RCC 7860 (cell line): Measurements from ENCODE around the gene TMEM181.
A peak's percentile ranks its signal among the peaks of the same experiment; 100 is the strongest.
"Not testable (repeated sequence)": the region's sequence is repeated elsewhere in the genome, so short reads cannot be mapped to it uniquely, and the experiment has no call there.

Experiments
- DNase-seq: peaks from one replicate; pipeline ENCODE4 v3.0.0-alpha.2; 2015; ENCODE audit warnings: low spot score
- FAIRE-seq: peaks from 2 replicates; lab custom pipeline; 2012; peaks lifted over from hg19 to GRCh38; lab: Jason Lieb, UNC

The TMEM181 gene

DNA sequence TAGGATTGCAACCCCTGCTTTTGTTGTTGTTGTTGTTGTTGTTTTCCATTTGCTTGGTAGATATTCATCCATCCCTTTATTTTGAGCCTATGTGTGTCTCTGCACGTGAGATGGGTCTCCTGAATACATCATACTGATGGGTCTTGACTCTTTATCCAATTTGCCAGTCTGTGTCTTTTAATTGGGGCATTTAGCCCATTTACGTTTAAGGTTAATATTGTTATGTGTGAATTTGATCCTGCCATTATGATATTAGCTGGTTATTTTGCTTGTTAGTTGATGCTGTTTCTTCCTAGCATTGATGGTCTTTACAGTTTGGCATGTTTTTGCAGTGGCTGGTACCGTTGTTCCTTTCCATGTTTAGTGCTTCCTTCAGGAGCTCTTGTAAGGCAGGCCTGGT is 58.4 kb downstream of the TMEM181 start:
- not testable (repeated sequence) for DNase-seq, FAIRE-seq

DNA sequence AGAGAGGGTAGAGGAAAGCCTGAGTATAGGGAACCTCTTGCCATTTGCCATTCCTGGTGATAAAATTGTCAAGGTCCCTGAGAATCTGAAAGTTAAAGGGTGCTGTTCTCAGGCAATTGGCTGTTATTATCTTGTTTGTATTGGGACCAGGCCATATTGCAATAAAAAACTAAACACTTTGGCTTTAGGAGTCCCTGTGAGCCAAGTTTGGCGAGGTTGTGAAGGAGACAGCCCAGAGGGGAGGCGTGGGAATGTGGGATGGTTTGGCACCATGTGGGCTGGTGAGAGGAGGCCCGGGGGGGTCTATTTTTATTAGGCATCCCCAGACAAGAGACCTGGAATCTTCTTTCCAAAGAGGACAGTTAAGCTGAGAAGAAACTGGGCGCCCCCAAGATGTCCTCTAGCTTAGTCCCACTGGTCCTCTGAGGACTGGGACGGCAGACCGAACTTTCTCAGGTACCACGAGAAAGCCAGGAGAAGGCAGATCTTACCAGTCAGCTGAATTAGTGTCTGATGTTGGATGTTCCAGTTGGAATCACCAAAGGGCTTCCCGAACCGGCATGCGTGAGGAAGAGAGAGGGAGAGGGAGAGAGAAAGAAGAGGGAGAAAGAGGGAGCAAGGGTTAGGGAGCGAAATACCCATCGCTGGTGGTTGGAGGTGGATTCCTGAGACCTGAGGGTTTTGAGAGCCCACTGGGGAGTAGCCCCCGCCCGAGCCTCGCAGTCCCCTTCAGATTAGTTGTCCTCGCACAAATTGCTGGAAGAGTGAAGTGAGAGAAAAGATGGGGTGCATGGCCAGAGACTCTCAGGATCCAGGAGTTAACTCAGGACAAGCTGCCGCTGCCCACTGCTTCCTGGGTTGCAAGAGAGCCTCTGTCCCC is 60.3 kb downstream of the TMEM181 start:
- no peak for FAIRE-seq

DNA sequence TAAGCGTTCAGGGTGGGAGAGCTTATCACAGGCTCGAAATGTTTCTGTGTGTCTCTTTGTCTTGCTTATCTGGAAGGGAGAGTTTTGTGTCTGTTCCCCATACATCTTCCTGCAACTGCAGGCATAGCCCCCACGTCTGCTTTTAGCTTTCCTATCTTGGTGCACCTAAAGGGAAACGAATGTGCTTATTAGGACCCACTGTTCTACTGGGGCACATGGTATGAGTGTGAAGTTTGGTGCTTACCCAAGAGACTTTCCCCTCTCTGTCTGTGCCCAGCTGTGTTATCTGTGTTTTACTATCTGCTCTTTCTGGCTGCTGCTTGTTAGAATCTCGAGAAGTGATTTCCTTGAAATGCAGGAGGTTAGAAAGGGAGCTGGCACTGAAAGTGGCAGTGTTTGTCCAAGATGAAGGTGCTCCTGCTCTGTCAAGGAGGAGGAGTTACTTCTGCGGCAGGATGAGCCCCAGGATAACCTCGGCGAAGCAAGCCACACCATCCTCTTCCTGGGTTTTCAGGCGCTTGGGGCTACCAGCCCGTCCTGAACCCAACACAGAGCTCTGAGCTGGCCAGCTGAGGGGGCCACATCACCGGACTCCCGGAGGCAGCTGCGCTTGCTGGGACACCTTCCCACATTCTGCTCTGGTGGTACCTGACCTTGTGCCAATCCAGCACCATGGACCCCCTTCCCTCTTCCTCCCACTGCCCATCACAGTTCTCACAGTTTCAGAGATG is 61.2 kb downstream of the TMEM181 start:
- FAIRE-seq (no peak), DNase-seq (no peak)

More for the DNA sequence above, 60.3 kb downstream of the TMEM181 start:
- DNase-seq: no peak

DNA sequence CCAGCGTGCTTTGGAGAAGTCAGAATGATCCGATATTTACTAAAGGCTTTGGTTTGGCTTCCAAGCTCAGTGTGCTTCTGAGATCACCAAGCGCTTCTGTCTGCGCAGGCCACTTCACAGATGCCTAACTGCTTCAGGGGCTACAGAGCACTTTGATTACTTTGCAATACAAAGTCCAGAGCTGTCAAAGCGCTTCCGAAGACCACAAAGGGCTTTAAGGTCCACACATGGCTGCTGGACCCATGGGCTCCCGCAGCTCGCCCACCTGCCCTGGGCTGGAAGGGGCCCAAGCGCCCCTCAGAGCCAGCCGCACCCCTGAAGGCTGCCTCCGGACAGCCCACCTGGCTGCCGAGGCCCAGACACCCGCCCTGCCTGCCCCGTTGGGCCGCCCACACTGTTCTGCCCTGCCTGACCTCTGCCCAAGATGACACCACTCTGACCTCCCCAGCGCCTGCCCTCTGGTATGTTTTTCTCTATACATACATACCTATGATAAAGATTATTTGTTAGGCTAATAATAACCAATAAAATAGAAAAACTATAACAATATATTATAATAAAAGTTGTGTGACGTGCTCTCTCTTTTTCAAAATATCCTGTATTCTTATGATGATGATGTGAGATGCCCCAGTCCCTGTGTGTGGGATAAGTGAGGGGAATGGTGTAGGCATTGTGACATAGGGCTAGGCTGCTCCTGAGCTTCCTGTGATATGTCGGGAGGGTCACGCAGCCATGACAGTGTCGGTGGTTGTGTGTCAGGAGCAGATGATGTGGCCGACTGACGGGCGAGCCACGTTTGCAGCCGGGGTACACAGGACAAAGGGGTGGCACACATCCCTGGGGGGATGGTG is 62.0 kb downstream of the TMEM181 start:
- FAIRE-seq: no peak
- no peak for DNase-seq

DNA sequence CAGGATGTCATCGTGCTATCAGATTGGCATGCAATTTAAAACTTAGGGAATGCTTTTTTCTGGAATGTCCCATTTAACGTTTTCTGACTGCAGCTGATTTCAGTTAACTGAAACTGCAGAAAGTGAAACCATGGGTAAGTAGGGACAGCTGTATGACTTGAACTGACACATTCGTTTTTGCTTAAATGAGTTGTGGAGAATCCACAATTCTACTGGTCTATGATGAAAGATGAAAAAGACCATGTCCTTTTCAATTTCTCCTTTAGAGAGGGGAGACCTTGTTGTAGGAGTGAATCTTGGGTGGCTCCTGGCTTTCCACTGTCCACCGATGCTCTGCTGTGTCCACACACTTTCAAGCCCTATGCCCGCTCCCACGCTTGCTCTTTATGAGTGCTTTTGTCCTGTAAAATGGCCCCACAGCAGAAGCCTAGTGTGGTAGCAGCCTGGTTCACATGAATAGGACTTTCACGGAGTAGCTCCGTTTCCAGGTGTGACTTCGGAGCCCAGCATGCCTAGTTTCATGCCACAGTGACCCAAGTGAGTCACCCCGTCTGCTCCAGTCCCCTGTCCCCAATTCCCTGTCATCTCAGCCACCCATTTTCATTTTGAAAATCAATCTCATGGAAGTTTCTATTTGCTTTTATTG is 62.8 kb downstream of the TMEM181 start:
- no peak for DNase-seq
- no peak for FAIRE-seq

DNA sequence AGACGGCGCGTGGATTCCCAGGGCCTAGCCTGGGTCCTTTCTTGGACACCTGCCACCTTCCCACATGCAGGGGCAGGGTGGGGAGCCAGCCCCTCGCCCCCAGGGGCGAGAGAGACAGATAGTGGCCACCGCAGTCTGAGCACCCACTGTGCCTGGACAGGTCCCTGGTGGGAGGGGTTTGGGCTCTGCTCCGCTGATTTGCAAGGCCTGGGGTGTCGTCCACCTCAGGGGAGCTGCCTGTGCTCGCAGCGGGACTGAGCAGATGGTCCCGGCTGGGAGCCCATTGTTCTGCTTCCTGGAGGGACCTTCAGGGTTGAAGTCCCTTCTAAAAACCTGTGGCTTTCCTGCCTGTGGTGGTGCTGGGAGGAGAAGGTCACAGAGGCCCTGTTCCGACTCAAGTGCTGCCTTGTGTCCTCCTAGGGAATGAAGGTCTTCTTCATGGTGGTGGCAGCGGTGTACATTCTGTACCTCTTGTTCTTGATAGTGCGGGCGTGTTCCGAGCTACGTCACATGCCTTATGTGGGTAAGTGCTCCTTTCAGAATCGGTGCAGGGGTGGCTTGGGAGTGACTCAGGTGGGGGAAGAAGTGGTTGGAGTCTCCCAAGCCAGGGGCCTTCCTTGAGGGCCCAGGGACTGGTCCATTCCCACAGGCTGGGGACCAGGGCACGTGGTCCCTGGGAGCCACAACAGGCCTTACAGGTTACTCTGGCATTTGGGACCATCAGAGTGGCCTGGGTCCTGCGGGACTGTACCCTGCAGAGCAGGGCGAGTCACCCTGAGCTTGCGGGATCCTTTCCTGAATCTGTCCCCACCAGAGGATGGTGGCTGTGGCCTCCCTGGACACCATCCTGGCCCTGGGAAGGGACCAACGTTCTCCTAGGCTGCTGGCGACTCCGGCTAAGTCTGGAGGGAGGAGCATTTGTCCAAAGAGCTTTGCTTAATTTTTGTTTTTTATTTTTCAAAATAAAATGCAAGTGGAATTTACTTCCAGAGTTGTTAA is 65.1 kb downstream of the TMEM181 start:
- no peak for FAIRE-seq
- no peak for DNase-seq

DNA sequence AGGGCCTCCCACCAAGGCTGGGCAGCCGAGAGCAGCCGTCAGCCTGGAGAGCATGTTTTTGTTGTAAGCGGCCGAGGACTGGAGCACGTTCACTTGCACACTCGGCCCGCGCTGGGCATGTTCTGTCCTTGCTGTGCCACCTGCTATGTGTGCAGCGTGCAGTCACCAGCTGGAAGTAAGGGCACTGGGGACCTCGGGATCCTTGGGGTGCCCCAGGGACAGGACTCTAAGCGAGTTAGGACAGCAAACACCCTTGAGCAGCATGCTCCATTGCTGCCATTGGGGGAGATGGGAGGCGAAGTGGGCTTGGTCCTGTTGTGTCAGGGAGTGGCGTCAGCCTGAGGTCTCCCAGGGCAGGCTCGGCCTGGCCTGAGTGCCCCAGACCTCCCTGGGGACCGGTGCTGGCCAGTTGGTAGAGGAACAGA is 66.0 kb downstream of the TMEM181 start:
- FAIRE-seq (no peak), DNase-seq (no peak)

DNA sequence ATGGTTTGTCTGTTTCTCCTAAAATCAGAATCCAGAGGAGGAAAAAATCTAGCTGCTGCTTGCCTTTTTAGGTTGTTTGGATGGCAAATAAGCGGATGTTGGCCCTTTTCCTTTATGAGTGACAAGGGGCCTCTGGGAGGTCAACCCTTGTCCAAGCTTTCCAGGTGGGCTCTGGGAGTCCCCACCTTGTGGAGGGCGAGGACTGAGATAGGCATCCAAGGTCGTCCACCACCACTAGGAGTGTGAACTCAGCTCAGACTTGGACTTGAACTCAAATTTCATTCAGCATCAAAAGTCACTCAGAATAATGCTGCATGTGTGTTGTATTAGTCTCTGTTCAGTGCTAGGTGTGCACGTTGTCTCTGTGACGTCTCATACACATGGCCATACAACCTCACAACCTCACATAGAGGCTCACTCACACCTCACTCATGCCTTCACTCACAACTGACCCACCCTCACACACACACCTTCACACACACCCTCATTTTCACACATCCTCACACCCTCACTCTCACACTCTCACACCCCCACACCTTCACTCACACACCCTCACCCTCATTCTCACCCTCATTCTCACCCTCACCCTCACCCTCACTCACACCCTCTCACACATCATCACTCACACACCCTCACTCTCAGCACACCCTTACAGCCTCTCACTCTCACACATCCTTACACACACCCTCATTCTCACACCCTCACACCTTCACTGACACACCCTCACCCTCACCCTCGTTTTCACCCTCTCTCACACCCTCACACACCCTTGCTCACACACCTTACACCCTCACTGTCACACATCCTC is 66.7 kb downstream of the TMEM181 start:
- no peak for FAIRE-seq
- DNase-seq: no peak

DNA sequence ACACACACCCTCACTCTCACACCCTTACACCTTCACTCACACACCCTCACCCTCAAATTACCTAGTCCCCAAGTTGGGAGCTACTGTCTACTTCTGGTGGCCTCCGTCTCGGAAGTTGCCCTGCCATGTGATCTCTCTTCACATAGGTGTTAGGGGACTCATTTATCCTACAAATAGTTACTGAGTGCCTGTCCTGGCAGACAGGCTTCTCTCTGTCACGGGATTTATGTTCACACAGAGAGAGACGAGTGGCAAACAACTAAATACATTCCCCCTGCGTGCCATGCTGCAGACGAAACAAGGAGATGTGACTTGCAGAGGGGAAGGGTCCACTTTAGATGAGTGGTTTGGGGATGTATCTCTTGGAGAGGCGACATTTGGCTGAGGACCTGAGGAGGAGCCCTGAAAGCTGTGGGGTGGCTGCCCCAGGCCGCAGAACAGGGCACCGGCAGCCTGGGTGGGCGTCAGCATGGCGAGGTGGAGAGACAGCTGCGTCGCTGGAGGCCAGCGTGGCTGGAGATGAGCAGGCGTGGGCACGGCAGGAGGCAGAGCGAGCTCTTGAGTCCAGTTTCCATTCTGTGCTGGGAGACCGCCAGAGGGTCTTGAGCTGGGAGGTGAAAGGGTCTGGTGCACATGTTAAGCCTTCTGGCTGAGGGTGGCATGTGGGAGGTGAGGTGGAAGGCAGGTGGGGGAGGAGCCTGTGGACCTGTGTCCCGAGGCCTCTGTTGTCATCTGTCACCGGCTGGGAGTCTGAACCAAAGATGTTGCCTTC is 67.5 kb downstream of the TMEM181 start:
- FAIRE-seq (no peak), DNase-seq (no peak)

DNA sequence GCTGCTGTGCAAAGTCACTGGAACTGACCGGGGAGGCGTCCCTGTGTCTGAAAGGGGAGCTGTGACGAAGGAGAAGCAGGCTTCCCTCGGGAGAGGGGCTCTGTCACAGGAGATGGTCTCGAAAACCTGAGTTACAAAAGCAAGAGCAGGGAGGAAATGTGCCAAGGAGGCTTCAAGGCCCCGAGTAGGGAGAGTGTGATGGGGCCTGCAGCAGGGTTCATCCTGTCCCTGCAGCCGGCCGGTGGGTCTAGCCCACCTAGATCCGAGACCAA is 68.0 kb downstream of the TMEM181 start:
- DNase-seq (no peak), FAIRE-seq (no peak)

DNA sequence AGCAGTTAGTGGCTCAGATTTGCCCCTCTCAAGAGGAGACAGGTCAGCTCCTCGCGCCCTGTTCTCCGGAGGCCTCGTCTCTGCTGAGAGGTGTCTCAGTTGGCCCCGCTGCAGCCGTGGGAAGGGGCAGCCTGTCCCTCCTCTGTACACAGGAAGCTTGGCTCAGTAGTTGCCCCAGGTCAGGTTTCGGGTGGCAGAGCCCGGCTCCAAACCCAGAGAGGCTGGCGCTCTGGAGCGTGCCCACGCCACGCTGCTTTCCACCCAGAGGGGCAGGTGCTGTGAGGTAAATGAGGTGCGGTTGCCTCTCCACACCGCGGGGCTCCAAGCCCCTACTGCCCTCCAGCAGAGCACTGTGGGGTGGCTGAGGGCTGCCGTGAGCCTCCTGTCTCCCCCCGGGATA is 68.7 kb downstream of the TMEM181 start:
- FAIRE-seq: no peak

DNA sequence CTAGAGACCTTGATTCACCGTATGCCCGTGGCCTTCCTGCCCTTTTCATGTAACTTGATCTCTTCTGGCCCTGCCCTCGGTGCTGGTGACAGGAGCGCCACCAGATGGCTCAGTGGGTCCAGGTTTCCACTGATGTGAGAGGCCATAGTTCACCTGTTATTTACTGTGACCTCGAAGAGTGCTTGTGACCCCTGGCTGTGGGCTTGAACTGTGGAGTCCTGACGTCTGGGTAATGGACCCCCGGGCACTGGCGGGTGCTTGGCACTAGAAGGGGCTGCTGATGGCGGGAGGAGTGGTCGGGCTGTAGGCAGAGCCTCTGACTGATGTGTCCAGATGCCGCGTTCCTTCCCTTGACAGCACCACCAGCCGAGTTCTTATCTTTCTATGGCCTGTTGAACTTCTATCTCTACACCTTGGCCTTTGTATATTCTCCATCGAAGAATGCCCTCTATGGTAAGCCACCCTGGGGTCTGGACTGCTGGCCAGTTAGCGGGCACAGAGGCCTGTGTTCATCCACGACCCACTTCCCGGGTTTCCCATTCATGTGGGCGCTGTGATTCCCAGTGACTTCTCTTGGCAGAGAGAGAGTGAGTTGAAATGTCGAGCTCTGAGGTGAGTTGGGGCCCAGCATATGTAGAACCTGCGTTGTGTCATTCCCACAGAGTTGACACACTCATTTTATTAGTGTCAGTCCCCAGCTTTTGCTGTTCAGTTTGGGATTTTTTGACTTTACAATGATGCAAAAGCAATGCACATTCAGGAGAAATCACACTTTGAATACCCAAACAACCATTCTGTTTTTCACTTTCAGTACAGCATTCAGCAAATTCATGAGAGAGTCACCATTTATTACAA is 69.7 kb downstream of the TMEM181 start:
- DNase-seq (no peak), FAIRE-seq (no peak)

More for the DNA sequence above, 68.7 kb downstream of the TMEM181 start:
- no peak for DNase-seq

DNA sequence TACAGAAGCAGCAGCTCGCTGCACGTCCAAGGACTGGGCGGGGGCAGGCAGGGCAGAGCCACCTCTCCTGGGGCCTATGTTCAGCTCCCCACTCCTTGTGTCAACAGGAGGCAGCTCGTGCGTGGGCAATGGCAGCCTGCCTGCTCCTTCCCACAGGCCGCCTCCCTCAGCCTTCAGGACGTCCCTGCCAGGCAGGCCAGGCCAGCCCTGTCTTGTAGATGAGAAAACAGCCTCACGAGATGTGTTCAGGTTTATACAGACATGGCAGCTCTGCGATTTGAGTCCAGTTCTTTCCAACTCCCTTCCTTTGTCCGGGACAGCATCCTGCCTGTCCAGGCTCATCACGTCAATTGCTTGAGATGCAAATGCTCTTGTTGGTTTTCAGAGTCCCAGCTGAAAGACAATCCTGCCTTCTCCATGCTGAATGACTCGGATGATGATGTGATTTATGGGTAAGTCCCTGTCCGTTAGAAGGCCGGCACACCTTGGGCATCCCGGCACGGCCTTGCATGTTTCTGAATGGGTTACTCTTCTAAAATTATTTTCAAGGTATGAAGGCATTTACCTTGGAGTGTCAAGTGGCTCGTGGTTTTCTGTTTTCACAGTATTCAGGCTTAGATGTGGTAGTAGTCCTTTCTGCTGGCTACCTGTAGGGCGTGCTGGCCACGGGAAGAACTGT is 71.2 kb downstream of the TMEM181 start:
- FAIRE-seq: no peak
- DNase-seq: no peak

DNA sequence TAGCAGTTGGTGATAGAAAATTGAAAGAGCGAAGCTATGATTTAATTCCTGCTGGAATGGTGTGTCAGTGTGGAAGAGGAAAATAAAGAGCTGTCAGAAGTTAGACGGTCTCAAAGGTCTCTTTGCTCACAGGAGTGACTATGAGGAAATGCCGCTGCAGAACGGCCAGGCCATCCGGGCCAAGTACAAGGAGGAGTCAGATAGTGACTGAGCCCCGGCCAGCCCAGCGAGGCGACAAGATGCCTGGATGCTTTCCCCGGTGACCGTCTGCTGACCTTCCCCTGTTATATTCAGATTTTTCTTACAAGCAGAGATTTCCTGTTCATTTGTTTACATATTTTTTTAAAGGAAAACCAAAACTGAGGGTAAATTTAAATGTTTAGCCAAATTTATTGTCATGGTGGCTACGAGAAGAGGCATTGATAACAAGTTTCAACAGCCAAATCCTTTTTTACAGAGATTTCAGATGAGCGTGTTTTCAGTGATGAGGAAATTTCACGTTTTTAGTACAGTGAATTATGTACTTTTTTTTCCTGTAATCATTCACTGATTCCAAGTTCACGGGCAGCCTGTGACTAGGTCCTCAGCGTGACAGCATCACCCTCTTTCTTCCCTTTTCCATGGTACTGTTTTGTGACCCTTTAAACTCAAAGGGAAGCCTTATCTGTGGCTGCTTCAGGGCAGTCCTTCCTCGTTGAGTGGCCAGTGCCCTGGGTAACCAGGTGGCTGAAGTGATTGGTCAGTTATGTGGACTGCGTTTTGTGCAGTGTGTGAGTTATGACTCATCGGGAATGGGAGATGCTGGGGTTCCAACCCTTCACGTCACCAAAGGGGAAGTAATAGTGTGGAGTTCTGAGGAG is 72.0 kb downstream of the TMEM181 start:
- FAIRE-seq: peak; percentile 88
- peak; percentile 83 for DNase-seq

DNA sequence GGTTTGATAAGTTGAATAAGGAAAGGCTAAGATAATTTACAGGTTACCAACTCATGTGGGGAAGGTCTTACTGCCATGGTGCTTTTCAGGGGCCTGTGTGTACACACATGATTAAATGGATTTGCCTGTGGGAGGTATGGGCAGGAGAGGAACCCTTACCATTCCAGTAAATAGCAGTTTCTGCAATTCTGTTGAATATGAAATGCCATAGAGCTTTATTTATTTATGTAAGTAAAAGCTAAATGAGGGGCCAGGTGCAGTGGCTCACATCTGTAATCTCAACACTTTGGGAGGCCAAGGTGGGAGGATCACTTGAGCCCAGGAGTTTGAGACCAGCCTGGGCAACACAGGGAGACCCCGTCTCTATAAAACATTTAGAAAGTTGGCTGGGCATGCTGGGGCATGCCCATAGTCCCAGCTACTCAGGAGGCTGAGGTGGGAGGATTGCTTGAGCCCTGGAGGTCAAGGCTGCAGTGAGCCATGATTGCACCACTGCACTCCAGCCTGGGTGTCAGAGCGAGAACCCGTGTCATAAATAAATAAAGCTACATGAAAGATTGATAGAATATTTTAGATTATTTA is 72.7 kb downstream of the TMEM181 start:
- not testable (repeated sequence) for FAIRE-seq

More for the DNA sequence above, 72.7 kb downstream of the TMEM181 start:
- DNase-seq: not testable (repeated sequence)
